ENCODE results near the gene GARIN5B.

Gene GARIN5B

DNA sequence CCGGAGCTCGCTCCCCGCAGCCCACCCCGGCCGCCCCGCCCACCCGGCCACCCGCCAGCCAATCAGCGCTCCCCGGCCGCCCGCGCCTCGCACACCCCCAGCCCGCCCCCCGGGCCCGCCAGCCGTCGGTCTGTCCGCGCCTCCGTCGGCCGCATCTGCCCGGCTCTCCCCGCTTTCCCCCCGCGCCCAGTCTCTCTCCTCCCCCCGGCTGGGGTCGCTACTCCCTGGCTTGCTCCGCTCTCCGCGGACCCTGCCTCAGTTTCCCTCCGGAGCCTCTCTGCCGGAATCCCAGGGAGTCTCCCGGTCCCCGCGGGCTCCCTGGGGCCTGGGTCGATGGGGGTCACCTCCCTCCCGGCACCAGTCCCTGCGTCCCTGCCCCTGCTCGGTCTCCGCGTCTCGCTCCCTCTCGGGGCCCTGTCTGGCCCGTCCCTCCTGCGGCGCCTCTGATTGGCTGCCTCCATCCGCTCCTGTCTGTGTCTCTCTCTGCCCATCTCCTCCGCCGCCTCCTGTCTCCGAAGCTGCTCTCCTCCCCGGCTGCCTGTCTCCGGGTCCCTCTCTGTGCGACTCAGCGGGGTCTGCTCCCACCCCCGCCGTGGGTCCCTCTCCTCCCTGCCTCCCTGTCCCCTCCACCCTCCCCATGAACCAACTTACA, 6.7 kb upstream of the GARIN5B start:
- no peak overlapping the region for H3K27ac ChIP-seq

DNA sequence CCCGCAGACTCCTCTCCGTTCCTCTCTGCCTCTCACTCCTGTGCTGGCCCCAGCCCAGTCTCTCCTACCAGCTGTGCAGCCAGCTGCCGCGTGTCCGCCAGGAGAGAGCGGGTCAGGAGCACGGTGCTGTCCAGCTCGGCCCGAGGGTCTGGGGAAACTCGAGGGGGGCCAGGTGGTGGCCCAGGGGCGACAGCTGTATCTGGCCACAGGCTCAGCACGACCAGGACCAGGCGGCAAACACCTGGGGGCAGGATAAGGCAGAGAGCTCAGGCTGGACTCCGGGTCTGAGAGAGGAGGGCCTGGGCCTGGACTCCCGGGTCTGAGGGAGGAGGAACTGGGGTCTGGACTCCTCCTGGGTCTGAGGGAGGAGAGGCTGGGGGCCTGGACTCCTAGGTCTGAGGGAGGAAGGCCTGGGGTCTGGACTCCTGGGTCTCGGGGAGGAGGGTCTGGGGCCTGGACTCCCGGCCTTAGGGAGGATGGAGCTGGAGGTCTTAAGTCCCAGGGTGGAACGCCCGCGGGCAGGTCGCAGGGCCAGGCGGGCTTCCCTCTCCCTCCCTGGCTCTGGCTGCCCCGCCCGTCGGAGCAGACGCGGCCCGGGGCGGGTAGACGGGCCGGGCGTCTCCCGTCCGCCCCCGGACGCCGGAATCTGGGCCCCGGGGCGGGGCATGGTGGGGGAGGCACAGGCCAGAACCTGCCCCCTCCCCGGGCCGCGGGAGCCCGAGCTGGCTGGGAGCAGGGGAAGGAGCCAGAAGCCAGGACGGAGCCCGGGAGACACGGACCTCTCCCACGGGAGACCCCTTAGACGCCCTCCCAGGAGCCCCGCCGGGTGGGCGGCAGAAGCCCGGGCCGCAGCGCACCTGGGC, 5.9 kb upstream of the GARIN5B start:
- intact Hi-C loops (cut with DNase I; ENCODE audit: low total_unique reads), result no loop called here
- Histone ChIP-seq H3K4me3 (peak overlapping the region in 1 of 2 donors; percentile 31), H3K9me3 (no peaks in the 10 kb centered on the region), H3K4me1 (peaks cover 0 to 27% (median 14%) of the 10 kb centered on the region in 4 donors), H3K27ac (no peak overlapping the region), H3K27me3 (peaks cover 0 to 77% of the 10 kb centered on the region in 2 donors), H3K36me3 (no peaks in the 10 kb centered on the region)
- TF ChIP-seq, protein P1, sequence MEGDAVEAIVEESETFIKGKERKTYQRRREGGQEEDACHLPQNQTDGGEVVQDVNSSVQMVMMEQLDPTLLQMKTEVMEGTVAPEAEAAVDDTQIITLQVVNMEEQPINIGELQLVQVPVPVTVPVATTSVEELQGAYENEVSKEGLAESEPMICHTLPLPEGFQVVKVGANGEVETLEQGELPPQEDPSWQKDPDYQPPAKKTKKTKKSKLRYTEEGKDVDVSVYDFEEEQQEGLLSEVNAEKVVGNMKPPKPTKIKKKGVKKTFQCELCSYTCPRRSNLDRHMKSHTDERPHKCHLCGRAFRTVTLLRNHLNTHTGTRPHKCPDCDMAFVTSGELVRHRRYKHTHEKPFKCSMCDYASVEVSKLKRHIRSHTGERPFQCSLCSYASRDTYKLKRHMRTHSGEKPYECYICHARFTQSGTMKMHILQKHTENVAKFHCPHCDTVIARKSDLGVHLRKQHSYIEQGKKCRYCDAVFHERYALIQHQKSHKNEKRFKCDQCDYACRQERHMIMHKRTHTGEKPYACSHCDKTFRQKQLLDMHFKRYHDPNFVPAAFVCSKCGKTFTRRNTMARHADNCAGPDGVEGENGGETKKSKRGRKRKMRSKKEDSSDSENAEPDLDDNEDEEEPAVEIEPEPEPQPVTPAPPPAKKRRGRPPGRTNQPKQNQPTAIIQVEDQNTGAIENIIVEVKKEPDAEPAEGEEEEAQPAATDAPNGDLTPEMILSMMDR (IDR thresholded peaks at IDR 0.05), result no peak
- no peak for DNase-seq

More for the DNA sequence above, 6.7 kb upstream of the GARIN5B start:
- Histone ChIP-seq H3K36me3 (no peaks in the 10 kb centered on the region), H3K27me3 (peaks cover 0 to 85% of the 10 kb centered on the region in 2 donors), H3K4me1 (peaks cover 0 to 34% (median 20%) of the 10 kb centered on the region in 4 donors), H3K9me3 (no peaks in the 10 kb centered on the region), H3K4me3 (peak overlapping the region in 1 of 2 donors; percentile 24)
- DNase-seq, result no peak
- TF ChIP-seq, protein P1 (IDR thresholded peaks at IDR 0.05), result no peak
- intact Hi-C loops (cut with DNase I; ENCODE audit: low total_unique reads), result no loop called here

DNA sequence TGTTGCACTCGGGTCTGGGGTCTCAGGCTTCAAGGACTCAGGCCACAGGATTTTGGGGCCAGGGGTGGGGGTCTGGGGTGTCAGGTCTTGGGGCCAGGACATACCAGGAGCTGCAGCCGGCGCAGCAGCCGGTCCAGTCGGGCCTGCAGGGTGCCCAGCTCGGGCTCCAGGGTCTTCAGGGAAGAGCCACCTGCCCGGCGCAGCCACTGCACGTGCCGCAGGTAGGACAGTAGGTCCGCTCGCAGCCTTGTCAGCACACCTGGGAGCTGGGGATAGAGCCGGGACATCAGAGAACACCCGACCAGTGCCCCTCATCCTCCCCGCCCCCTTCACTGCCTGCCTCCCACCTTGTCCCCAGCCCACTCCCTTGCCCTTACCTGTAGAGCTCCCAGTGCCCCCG, 5.0 kb upstream of the GARIN5B start:
- no peak overlapping the region for H3K4me3 ChIP-seq
- no peaks in the 10 kb centered on the region for H3K9me3 ChIP-seq
- peaks cover 0 to 69% of the 10 kb centered on the region in 2 donors for H3K27me3 ChIP-seq
- intact Hi-C loops (cut with DNase I; ENCODE audit: low total_unique reads), result no loop called here
- TF ChIP-seq, protein P1 (IDR thresholded peaks at IDR 0.05), result no peak
- DNase-seq, result no peak
- peaks cover 0 to 23% (median 14%) of the 10 kb centered on the region in 4 donors for H3K4me1 ChIP-seq
- no peaks in the 10 kb centered on the region for H3K36me3 ChIP-seq
- H3K27ac ChIP-seq, result no peak overlapping the region

DNA sequence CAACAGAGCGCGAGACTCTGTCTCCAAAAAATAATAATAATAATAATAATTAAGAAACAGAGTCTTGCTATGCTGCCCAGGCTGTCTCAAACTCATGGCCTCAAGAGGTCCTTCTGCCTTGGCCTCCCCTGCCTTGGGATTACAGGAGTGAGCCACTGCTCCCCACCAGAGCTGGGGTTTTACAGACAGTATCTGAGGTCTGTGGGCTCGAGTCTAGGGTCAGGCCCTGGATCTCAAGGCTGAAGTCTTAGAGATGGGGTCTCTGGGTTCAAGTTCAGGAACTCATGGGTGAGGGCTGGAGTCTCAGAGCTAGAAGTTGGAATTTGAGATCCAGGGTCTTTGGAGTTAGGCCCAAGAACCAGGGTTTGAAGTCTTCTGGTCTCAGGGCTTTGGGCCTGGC, 3.7 kb upstream of the GARIN5B start:
- H3K27ac ChIP-seq, result no peak overlapping the region
- H3K9me3 ChIP-seq, result no peaks in the 10 kb centered on the region
- no peaks in the 10 kb centered on the region for H3K36me3 ChIP-seq
- H3K4me1 ChIP-seq, result peaks cover 0 to 23% (median 14%) of the 10 kb centered on the region in 4 donors
- DNase-seq, result no peak
- H3K27me3 ChIP-seq, result peaks cover 0 to 68% of the 10 kb centered on the region in 2 donors
- no peak overlapping the region for H3K4me3 ChIP-seq
- TF ChIP-seq, protein P1 (IDR thresholded peaks at IDR 0.05), result no peak
- intact Hi-C loops (cut with DNase I; ENCODE audit: low total_unique reads), result no loop called here

DNA sequence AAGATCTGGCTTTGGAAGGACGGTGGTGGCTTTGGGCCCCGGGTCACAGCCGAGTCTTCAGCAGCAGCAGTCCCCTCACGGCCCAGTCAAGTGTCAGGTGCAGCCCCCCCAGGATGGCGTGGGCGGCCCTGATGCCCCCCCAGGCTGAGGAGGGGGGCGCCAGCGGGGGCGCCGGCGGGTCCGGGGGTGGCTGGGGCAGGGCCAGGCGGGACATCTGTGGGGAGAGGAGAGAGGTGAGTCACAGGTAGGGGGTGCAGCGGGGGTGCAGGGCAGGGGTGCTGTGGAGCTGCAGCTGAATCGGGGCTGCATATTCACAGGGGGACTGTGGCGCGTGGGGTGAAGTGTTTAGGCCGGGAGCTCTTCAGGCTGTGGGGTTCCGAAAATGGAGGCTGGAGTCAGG, 2.9 kb upstream of the GARIN5B start:
- TF ChIP-seq, protein P1 (IDR thresholded peaks at IDR 0.05), result no peak
- Histone ChIP-seq H3K36me3 (no peaks in the 10 kb centered on the region), H3K27me3 (peaks cover 0 to 67% of the 10 kb centered on the region in 2 donors), H3K9me3 (no peaks in the 10 kb centered on the region), H3K4me1 (peaks cover 0 to 23% (median 14%) of the 10 kb centered on the region in 4 donors), H3K27ac (no peak overlapping the region), H3K4me3 (no peak overlapping the region)
- intact Hi-C loops (cut with DNase I; ENCODE audit: low total_unique reads), result no loop called here
- no peak for DNase-seq
